HG02943 (cell line): ENCODE data around the gene ZNF407.

Experiments used
- ATAC-seq: cut with Tn5 transposase; IDR thresholded peaks from one replicate; pipeline ENCODE4 v1.9.1; 2021; ENCODE audit warnings: mild to moderate bottlenecking, low read depth, moderate library complexity; ENCODE audit not compliant: unreplicated experiment

ZNF407 gene

DNA sequence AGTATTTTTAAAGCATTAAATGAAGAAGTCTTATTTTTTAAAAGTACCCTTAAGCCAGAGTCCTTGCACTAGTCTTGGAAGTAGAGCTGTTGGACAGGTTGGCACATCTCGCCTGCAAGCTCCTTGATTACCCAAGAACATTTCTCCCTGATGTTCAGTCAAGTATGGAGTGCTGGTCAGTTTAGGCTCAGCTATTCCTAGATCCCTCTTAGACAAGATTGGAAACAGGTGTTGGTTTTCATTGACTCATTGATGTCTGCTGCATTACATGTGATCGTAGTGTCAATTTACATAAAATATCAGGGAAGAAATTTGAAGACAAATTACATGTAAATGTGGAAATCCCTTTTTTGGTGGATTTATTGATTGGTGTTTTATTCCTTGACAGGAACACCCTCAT, 170.4 kb downstream of the ZNF407 start:
- no peak for ATAC-seq

DNA sequence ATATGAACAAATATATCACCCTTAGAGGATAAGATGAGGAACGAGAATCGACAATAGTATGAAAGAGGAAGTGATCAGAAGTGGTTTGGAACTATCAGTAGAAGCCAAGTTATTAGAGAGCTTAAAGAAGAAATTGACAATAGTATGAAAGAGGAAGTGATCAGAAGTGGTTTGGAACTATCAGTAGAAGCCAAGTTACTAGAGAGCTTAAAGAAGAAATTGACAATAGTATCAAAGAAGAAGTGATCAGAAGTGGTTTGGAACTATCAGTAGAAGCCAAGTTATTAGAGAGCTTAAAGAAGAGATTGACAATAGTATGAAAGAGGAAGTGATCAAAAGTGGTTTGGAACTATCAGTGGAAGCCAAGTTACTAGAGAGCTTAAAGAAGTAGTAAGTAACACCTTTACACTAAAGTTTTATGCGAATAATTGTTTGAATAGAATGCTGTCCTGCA, 175.5 kb downstream of the ZNF407 start:
- peak; percentile 82 for ATAC-seq

DNA sequence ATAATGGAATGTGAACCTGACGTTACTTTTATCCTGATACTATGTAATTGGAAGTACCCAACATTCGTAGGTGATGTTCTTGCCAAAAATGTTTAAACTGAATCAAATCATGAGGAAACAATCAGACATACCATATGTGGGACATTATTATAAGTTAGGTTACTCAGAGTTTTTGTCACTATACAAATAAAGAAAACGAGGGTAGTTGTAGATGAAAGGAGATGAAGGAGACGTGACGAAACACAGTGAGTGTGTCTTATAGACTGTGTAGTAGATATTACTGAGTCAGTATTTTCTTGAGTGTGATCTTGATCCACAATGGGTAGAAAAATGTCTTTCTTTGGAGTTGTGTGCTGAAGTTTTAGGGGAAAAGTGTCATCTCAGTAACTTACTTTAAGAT, 176.8 kb downstream of the ZNF407 start:
- no peak for ATAC-seq

DNA sequence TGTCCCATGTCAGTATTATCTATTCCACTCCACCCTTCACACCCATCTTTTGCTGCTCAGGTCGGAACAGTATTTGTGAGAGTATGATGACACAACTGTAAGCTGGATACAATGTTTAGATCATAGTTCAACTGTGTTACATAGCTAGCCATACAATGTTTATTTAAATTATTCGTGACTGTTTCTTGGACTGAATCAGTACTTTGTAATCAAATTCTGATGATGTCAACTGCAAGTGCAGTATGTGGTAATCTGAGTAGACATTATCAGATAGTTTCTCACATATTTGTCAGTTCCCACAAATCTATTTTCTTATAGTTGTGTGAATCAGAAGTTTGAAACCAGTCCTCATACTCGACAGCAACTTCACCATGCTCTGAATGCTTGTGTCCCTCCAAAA, 177.6 kb downstream of the ZNF407 start:
- no peak for ATAC-seq

GRCh38 chr18:74778191-74778847, 180.6 kb downstream of the ZNF407 start:
- ATAC-seq: no peak

GRCh38 chr18:74784752-74785151, 187.1 kb downstream of the ZNF407 start:
- ATAC-seq: no peak

GRCh38 chr18:74785632-74786031, 188.0 kb downstream of the ZNF407 start:
- no peak for ATAC-seq

DNA sequence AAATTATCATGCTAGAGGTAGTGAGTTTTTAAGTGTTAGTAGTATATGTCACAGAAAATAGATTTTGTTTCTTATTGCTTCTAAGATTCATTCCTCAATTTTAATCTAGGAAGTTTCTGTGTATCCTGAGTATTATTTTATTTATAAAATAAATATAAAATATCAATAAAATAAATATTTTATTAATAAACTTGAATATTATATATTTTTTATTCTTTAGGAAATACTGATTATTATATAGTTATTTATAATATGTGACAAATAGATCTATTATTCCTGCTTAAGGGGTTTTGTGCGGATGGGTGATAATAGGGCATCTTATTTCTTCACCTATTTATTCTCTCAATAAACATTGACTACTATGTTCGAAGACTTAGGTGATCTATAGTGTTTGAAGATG, 191.0 kb downstream of the ZNF407 start:
- ATAC-seq: no peak

DNA sequence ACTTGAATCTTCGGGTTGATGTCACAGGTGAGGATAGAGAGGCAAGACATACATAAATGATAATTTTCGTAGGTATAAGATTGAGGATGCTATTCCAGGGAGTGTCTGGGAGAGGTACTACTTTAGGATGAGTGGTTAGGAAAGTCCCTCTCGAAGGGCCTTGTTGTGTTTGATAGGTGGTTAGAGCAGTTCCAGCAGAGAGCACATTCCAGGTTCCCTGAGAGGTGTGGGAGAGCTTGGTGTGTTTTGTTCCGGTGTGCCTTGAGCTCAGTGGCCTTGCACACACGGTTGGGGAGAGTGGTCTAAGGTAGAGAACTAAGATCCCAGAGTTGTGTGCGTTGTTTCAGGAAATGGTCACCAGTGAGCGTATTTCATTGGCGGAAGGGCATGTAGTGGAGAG, 191.4 kb downstream of the ZNF407 start:
- no peak for ATAC-seq

DNA sequence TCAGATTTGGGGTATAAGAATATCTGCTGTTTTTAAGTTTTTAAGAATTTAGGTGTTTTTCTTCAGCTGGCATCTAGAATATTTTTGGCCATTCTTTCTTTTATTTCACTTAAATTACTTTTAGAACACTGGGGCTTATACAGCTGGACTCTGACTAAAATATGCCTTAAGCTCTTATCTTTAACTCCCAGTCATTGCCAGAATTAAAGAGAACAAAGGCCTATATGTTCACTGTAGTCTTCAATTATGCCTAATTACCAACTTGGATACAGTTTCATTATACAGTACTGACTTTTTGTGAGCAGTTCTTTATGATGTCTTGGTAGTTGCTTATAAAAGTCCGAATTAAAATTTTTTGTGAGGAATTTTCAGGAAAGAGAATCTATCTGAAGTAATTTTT, 192.8 kb downstream of the ZNF407 start:
- no peak for ATAC-seq

DNA sequence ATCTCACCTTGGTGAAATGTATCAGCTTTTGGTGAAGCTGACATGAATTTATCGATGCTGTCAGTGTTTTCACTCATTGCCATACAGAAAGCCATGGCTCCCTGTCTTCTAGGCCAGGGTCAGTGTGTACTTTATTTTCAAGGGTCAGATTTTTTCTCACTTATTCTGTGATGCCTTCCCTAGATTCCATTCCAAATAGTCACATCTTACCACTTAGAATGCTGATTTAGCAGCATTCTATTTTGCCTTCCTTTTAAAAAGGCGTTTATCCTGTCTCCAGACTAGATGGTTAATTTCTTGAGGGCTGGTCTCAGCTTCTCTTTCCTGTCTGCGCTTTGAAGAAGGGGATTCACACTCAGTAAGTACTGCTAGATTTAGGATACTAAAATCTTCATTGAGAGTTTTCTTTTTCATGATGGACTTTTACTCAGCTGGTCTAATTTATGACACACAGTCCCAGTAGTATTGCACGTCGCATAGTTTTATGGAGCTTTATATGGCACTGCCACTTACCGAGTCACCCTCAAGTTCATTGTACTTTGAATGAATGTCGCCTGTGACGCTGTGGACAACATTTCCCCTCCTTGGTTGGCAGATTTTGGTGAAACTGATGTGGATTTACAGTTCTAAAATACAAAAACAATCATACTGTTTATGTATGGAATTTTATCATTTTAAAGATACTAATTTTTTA, 194.0 kb downstream of the ZNF407 start:
- ATAC-seq: no peak

DNA sequence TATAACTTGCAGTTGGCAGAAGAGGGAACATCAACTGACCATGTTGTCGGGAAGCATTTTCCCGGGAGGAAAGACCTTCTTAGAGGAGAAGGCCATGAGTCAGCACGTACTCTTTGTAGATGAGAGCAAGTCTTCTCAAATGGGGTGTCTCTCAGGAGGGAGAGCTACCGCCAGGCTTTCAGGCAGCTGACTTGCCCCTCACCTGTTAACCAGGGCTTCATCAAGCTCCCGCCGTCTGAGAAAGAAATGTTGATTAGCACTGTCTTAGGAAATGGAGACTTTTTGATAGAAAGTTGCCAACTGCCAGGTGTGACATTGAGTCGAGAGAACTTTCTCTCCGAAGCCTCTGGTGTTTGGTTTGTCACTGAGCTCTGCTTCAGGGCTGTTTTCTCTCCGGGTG, 196.1 kb downstream of the ZNF407 start:
- ATAC-seq: no peak

GRCh38 chr18:74795751-74796150, 198.1 kb downstream of the ZNF407 start:
- ATAC-seq: no peak

GRCh38 chr18:74796211-74796610, 198.5 kb downstream of the ZNF407 start:
- no peak for ATAC-seq

GRCh38 chr18:74796841-74797576, 199.3 kb downstream of the ZNF407 start:
- ATAC-seq: peak; percentile 99

GRCh38 chr18:74797577-74798151, 200.0 kb downstream of the ZNF407 start:
- ATAC-seq: peak; percentile 40

DNA sequence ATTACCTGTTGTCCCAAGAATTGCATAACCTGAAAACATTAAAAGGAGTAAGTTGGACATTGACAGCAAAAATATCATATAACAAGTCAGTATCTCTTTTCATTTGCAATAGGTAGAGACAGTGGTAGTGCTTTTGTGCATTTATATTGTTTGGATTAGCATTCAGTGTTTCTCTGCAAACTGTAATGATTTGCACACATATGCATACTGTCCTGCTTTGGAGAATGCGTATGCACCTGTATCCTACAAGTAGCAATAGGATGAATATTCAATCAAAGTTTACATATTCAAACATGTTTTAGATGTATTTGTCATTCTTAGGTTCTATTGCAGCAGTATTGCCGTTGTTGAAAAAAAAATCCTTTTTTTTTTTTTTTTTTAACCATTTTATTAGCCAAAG, 201.9 kb downstream of the ZNF407 start:
- ATAC-seq: no peak

- no peak for ATAC-seq
Measured at GRCh38 chr18:74800098-74800497, 202.4 kb downstream of the ZNF407 start.

- no peak for ATAC-seq
Measured at GRCh38 chr18:74803117-74803516, 205.4 kb downstream of the ZNF407 start.

- ATAC-seq: no peak
Measured at GRCh38 chr18:74803769-74804168, 206.1 kb downstream of the ZNF407 start.

DNA sequence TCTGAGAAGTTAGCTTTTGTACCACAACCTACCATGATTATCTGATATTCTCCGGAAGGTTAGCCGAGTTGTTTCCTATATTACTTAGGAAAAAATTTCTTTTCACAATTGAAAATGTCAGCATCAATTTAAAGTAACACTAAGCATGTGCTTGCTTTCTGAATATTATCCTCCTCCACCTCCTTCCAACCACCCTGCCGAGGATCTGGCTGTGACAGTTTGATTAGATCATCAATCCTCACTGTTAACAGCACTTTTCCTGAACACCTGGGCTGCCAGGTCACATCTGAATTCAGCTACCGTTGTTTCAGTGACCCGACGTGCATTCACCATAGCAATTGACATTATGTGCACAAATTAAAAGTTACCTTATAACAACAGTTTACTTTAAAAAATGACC, 207.0 kb downstream of the ZNF407 start:
- no peak for ATAC-seq
